ENCODE measurements around the gene RNASEL.
A peak's percentile ranks its signal among the peaks of the same experiment; 100 is the strongest.
"Not testable (repeated sequence)": the region's sequence is repeated elsewhere in the genome, so short reads cannot be mapped to it uniquely, and the experiment has no call there.

Gene RNASEL, protein sequence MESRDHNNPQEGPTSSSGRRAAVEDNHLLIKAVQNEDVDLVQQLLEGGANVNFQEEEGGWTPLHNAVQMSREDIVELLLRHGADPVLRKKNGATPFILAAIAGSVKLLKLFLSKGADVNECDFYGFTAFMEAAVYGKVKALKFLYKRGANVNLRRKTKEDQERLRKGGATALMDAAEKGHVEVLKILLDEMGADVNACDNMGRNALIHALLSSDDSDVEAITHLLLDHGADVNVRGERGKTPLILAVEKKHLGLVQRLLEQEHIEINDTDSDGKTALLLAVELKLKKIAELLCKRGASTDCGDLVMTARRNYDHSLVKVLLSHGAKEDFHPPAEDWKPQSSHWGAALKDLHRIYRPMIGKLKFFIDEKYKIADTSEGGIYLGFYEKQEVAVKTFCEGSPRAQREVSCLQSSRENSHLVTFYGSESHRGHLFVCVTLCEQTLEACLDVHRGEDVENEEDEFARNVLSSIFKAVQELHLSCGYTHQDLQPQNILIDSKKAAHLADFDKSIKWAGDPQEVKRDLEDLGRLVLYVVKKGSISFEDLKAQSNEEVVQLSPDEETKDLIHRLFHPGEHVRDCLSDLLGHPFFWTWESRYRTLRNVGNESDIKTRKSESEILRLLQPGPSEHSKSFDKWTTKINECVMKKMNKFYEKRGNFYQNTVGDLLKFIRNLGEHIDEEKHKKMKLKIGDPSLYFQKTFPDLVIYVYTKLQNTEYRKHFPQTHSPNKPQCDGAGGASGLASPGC
- 12.5 to 39.7 reads per million in 2 donors for total RNA-seq

DNA sequence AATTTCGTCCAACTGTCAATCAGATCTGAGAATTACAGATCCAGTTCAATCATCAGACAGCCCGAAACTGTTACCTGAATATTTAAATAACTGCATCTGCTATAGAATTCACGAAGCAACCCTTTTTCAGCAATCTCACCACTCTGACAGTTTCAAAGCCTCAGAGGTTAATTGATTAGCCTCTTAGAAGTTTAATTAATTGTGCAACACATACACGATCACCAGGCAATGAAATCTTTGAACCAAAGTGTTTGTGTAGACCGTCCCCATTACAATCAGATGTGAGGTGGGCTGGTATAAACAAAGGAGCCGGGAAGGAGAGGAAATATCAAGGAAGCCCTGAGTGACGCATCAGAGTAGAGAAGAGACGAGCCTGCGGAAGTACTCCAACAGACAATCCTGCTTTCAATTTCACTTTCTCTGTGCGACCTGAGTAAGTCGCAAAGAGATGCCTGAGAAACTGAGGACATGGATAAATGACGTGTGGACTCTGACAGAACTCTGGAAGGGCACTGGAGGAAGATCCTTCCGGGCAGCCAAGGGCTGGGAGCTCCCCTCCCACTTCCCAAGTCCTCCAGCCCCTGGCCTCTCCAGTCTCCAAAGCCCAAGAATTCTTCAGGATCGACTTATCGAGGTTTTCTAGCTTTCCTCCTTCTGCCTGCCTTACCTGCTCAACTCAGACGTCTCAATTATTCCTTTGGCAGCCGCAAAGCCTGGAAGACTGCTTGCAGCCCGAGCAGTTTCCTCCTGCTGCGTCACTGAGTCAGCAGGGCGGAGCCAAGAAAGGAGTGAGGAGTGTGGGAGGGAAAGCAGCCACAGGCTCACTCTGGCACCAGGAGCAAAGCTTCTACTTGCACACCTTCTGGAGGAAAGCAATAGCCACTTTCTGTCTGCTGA is at the start of gene RNASEL:
Gene RNASEL, minus strand, starts transcription at position 757 of the 897 bp plus-strand sequence. CDS start 2,450 bp downstream, outside the sequence.
- peak in 4 of 5 experiments; percentile 49 to 85 (median 54) for DNase-seq

DNA sequence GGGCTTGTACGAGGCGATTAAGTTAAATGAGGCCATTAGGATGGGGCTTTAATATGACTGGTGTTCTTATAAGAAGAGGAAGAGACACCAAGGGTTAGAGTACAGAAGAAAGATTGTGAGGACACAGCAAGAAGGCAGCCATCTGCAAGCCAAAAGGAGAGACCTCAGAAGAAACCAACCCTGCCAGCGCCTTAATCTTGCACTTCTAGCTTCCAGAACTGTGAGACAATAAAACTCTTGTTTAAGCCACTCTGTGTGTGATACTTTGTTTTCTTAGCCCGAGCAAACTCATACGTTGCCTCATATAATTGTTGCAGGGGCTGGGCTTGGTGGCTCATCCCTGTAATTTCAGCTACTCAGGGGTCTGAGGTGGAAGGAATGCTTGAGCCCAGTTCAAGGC is 48.7 kb upstream of the RNASEL start:
- DNase-seq, result no peak

DNA sequence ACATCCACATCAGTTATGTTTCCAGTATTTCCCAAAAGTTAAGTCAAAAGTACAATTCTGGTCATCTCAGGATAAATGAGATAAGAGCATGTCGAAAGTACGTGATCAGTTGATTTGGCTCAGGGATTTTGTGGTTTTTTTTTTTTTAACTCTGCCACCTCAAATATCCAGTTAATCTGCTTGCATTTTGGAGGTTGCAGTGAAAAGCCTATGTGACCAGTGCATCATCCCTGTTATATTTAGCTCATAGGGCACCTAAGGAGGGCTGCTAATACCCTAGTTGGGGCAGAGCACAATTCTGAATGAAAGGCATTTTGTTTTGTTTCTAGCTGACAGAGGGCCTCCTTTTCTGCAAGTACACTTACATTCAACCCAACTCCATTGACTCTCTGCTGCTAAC is 46.8 kb upstream of the RNASEL start:
- no peak for DNase-seq

DNA sequence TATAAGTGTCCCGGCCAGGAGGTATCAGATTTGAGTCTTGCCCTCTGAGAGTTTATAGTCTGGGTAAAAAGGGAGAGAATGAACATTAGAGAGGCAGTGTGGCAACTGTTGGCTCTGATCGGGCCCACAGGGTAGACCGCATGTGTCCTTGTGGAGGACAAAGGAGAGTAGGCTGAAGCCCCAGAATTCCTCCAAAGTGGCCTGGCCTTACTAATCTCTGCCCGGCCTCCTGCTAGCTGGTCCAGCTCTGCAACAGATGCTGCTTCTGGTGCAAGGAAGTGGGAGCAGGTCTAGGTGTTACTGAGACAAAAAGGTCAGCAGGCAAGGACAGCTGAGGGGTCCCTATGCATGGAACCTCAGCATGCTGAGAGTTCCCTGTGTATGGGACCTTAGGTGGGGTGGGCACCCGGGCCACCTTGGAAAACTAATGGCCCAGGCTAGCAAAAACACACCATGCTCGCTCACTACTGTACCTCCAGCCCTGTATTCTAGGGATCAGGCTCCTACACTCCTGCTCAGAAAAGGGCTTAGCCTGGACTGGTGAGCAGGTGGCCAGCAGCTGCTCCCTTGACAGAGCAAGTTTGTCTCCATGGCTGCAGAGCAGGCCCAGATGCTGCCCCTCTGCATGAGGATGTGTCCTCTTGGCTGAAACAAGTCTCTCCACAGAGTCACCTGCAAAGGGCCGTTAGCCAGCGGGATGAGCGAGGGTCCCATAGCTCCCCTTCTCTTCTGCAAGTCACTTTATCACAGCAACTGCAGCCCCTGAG is 45.4 kb upstream of the RNASEL start:
- no peak for DNase-seq

DNA sequence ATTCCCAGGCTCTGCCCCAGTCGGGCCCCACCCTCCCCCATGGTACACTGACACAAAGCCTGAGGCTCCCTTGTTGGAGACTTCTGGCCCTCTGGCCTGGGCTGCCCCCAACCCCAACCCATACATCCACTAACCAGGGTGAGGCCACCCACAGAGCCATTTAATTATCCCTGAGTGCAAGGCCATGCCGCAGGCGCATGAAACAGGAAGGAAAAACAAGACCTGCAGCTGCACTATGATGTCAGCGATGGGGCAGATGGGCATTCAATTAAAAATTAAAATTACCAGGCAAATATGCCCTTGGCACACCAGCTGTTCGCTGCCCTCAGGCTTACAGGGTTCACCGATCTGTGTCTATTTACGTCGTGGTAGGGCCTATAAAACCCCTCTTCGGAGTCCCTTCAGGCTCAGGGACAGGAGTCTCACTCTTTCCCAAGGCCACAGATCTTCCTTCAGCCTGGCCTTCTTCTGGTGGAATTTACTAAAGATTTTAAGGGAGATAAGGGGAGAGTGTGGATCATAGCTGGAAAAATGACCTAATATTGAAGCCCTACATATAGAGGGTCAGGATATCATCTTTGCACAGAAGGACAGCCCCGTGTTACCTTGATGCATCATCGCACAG is 44.7 kb upstream of the RNASEL start:
- no peak for DNase-seq

DNA sequence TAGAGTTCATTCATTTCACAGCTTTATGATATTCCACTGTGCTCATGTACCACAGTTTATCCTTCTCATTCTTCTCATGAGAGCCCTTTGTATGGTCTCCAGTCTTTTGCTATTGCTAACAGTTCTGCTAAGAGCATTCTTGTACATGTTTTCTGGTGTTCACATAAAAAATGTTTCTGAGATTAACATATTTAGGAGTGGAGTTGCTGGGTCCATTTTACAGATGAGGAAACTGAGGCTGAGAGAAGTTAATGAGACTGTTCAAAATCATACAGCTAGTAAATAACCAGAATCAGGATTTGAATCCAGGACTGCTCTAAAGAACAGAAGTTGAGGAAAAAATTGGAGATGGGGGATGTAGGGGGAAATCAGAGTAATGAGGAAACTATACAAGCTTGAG is 44.0 kb upstream of the RNASEL start:
- no peak for DNase-seq

DNA sequence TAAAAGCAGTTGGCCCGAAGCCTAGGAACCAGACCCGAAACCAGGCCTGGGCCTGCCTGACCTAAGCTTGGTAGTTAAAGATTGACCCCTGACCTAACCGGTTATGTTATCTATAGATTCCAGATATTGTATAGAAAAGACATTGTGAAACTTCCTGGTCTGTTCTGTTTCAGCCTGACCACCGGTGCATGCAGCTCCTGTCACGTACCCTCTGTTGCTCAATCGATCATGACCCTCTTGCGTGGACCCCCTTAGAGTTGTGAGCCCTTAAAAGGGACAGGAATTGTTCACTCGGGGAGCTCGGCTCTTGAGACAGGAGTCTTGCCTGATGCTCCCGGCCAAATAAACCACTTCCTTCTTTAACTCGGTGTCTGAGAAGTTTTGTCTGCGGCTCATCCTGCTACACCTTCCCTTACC is 43.4 kb upstream of the RNASEL start:
- DNase-seq, result not testable (repeated sequence)

DNA sequence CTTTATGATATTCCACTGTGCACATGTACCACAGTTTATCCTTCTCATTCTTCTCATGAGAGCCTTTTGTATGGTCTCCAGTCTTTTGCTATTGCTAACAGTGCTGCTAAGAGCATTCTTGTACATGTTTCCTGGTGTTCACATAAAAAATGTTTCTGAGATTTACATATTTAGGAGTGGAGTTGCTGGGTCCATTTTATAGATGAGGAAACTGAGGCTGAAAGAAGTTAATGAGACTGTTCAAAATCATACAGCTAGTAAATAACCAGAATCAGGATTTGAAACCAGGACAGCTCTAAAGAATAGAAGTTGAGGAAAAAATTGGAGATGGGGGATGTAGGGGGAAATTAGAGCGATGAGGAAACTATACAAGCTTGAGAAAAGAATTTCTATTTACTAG is 42.9 kb upstream of the RNASEL start:
- DNase-seq, result no peak

DNA sequence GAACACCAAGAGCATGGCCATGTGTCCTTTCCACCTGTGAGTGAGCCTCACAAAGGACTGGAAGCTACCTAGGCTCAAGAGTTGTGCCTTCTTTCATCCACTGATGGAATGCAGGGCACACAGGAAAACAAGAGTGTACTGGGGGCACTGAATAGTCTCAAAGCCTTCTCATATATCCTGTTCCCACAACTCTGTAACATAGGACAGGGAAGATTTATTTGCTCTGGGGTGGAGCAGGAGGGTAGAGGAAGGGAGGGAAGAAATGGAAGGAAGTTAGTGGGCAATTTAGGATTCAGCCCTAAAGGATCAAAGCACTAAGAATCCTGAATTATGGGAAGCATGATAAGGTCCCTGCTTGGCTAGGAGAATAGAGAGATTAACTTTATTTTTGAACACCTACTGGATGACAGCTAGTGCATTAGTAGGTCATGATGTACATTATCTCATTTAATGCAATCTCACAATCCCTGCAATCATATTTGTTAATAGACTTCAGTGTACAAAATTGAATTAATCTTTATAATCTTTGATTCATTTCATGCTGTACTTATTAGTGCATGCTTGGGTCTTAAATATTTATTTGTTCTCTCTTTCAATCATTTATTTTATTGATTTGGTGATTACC is 42.1 kb upstream of the RNASEL start:
- no peak for DNase-seq

DNA sequence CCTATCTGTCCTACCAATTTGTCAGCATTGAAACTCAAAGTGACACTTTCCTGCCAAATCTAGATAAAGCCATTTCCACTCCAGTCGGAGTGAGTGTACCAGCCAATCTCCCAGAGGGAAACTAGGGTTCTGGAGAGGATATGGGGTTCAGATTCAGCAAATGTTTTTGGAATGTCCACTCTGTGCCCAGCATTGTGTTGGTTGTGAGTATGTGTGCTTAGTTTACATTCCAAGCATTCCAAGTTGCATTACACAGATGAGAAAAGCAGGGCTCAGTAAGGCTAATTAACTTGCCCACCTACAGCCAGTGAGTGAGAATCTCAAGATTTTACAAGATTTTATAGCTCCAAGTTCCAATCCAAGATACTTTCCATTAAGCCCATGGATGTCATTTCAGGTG is 41.5 kb upstream of the RNASEL start:
- no peak for DNase-seq

DNA sequence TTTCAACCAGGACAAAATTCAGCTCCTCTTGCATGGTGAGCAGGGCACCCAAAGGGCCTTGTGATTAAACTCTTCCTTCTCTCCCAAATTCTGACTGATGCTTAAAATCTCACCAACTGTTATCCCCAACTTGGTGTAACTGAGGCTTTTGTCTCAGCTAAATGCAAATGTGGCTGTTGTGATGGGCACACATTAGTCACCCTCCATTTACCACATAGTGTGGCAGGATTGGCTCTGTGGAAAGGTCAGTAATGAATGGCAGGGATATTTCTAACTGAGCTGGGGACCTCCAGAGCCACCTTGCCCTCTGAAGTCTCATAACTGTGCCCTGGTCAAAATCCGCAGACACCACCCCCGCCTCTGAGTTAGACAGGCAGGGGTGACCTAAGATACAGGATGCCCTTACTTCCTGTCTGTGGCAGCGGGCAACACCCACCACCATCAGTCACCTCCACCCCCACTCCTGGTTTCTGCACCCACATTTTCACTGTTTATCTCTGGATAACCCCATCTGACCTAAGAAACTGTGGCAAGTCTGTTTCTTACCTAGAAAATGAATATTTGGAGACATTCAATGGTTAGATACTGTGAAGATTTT is 40.5 kb upstream of the RNASEL start:
- peak in 4 of 5 experiments; percentile 17 to 80 (median 43) for DNase-seq

DNA sequence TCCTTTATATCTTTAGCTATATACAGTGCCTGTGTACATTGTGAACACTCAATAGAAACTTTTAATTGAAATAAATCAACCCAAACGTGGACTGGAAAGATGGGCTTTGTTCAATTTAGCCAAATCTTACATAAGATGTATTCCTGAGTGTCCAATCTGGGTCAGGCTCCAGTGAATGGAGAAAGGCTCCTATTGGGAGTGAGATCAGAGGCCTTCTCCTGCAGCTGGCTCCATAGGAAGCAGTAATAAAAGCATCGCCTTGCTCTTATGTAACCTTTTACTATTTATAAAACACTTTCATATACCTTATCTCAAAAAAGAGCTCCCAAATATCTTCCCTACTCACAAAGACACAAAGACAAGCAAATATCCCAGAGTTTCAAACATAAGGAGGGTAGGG is 40.0 kb upstream of the RNASEL start:
- DNase-seq, result no peak

DNA sequence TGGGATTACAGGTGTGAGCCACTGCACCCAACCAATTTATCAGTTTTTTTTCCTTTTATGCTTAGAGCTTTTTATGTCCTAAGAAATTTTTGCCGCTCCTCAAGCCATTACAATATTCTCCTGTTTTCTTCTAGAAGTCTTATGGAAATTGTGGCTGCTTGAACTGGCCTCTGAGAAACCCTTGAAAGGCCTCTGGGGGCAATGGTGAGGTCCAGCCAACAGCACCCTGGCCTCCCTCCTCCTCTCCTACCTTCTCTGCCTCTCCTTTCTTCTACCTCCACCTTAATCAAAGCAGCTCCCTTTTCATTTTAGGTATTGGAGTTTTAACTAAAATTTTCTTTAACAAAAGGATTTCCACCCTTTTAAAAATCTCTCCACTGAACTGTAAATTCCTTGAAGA is 39.6 kb upstream of the RNASEL start:
- DNase-seq, result no peak

DNA sequence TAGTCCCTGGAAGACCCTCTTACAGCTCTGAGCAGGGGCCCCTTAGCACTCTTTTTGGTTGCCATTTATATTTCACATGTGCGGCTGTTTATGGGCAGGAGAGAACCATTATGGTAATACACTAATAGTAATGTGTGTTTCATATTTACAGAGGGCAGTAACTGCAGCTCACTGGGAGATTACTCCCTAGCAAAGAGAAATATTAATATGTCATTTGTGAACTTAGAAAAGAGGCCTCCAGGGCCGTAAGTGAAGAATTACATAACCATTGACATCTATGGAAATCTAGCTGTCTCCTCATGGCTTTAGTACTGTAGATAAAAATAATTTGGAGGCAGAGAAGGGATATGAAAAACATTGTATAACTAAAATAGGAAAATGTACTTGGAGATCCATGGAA is 38.6 kb upstream of the RNASEL start:
- no peak for DNase-seq

DNA sequence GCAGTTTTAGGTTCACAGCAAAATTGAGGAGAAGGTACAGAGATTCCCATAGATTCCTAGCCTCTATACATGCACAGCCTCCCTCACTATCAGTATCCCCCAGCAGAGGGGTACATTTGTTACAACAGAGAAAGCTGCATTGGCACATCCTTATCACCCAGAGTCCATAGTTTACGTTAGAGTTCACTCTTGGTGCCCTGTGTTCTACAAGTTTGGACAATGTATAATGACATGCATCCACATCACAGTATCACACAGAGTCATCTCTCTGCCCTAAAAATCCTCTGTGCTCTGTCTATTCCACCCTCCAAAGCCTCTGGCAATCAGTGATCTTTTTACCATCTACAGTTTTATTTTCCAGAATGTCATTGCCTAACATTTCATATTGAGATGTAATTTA is 37.5 kb upstream of the RNASEL start:
- no peak for DNase-seq

DNA sequence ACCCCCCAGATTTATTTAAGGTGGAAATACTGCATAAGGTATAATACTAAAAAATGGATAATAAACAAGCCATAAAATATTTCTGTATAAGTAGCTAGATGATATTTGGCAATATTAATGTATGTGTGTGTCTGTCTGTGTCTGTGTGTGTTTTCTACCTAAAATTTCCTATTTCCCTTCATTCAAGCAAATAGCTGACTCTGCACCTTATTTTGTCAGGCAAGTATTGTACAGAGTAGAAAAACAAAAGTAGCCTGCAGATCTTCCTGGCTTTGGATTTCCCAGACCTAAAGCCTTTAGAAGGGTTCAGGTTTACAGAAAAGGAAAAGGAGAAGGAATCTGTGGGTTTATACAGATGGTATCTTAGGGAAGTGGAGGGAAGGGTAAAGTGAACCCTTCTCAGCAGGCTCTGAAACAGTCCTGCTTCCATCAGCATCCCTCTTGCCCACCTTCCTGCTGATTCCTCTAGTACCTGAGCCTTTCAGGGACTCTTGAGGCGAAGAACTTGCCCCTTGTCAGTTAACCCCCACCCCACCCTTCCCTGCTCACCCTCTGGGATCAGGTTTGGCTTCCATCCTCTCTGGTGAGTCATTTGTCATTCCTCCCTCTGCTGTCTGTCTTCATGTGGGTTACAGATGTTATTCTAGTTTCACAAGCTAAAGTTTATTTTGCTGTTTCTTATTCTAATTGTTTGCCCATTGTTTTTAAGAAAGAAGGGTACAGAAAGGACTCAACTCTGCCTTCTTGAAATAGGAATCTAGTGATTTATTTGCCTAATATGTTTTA is 36.9 kb upstream of the RNASEL start:
- DNase-seq, result no peak

DNA sequence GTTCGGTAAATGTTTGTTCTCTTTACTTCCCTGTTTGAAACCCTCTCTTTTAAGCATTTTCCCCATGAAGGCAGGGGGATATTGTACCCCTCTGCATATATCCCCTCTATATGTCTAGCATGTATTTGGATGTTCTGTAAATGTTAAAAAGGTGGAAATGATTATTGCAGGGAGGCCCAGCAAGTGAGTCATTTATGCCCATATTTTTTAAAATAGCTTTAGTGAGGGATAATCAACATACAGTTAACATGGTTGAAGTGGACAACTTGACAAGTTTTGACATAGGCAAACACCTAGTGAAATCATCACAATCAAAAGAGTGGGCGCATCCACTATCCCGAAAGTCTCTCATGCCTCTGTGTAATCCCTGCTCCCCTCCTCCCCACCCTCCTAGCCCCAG is 36.0 kb upstream of the RNASEL start:
- no peak for DNase-seq

DNA sequence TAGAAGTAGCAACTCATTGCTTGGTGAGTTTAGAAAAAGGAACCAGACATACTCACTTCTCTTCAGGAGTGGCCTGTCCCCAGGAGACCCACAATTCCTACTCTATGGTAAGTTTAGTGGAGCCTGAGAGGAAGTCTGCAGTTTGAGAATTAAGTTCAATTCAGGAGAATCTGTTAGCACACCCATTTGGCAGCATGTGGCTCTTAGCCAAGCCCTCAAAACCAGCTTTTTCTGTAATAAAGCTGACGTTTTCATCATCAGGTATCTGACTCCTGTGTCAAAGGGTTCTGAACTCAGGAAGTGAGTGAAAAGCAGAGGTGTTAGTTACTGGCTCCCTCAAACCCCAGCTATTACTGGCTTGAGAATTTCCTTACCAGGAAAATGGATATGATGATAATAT is 35.5 kb upstream of the RNASEL start:
- no peak for DNase-seq

DNA sequence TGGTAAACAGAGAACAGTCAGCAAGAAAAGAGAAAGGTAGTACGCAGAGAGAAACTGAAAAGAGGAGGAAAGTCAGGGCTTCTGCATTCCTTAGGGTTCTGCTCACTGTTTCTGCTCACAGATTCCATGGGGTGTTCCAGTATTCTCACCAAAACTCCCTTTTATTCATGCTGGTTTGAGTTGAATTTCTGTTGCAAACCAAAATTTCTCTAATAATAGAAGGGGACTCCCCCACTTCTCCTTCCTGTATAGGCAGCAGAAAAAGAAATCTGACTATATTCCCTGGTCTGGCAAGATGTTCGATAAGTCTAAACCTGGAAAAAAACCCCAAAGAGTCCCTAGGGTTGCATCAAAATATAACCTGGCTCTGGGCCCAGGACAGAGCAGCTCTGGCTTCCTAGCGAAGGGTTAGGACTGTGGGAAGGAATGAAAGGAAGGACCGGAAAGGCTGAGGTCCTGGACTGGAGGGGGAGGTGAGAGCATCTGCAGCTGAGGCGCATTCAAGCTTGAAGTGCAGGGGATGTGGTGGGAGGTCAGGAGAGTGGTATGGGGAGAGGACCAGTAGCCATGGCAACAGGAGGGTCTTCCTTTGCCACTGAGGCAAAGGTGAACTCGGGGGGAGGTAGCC is 34.0 kb upstream of the RNASEL start:
- no peak for DNase-seq

DNA sequence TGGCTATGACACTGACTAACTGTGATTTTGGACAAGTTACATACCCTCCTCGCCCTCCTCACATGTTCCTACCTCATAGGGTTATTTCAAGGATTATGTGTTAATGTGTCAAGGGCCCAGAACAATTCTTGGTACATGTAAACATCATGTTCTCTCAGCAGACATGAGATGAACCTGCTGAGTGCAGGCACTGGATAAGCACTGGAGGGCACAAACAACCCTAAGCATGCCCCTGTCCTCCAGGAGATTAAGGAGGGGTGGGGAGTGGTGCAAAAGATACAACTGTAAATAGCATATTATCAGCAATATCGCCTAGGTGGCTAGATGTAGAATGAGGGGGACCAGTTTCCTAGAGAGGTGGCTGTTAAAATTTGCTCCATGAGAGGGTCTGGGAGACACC is 32.9 kb upstream of the RNASEL start:
- no peak for DNase-seq
